WTC11 (cell line): ENCODE data around the gene RFX4. TPM values are rescaled to one million over a fixed set of nuclear protein-coding genes. Genes with fewer than 3 reads are reported as not detected.
A peak's percentile ranks its signal among the peaks of the same experiment; 100 is the strongest.

ENCODE experiments used
- ATAC-seq: fragments of 200-7000 bp; cut with Tn5 transposase; 2 replicates; pipeline ENCODE4 v1.10.0; 2021; ENCODE audit warnings: mild to moderate bottlenecking, moderate library complexity
- CTCF ChIA-PET: fragments of 300-600 bp; sonication (Branson Sonifier 250); formaldehyde crosslinking; loops from one replicate; lab custom pipeline; 2021; ENCODE audit warnings: antibody characterized with exemption; lab: Charles Lee
- POLR2A ChIA-PET: fragments of 350-600 bp; sonication (Branson Sonifier 250); formaldehyde crosslinking; loops from one replicate; lab custom pipeline; 2021; ENCODE audit warnings: antibody characterized with exemption; lab: Charles Lee
- DNase-seq: peaks from one replicate; pipeline ENCODE4 v3.0.0; 2021; ENCODE audit warnings: low spot score
- H3K27ac Mint-ChIP-seq: 2 replicates; pipeline ENCODE4 v1.8.0; 2021; ENCODE audit warnings: mixed read lengths
- H3K27me3 Mint-ChIP-seq: 2 replicates; pipeline ENCODE4 v1.8.0; 2021; ENCODE audit warnings: low read depth, mild to moderate bottlenecking, moderate library complexity, mixed read lengths
- H3K36me3 Mint-ChIP-seq: 2 replicates; pipeline ENCODE4 v1.8.0; 2021; ENCODE audit warnings: mixed read lengths
- H3K4me1 Mint-ChIP-seq: 2 replicates; pipeline ENCODE4 v1.8.0; 2022; ENCODE audit warnings: mixed read lengths
- H3K4me3 Mint-ChIP-seq: 2 replicates; pipeline ENCODE4 v1.8.0; 2021; ENCODE audit warnings: mild to moderate bottlenecking, moderate library complexity, mixed read lengths
- H3K9me3 Mint-ChIP-seq: 2 replicates; pipeline ENCODE4 v1.8.0; 2021; ENCODE audit warnings: mixed read lengths
- ATF6 ChIP-seq: sonication (generic); formaldehyde crosslinking; IDR thresholded peaks from 2 replicates; pipeline ENCODE4 v1.8.1; 2023; ENCODE audit warnings: mild to moderate bottlenecking, missing genetic modification reagents
- E2F5 ChIP-seq: sonication (generic); formaldehyde crosslinking; IDR thresholded peaks from 2 replicates; pipeline ENCODE4 v1.8.1; 2022; ENCODE audit warnings: mild to moderate bottlenecking, moderate library complexity, missing genetic modification reagents
- FOXJ3 ChIP-seq: sonication (generic); formaldehyde crosslinking; IDR thresholded peaks from 2 replicates; pipeline ENCODE4 v1.9.0; 2021; ENCODE audit warnings: missing genetic modification reagents, mild to moderate bottlenecking, borderline replicate concordance
- FOXK1 ChIP-seq: sonication (generic); formaldehyde crosslinking; IDR thresholded peaks from 2 replicates; pipeline ENCODE4 v1.8.0; 2022; ENCODE audit warnings: mild to moderate bottlenecking, moderate library complexity, missing genetic modification reagents
- FOXP4 ChIP-seq: sonication (generic); formaldehyde crosslinking; IDR thresholded peaks from 2 replicates; pipeline ENCODE4 v1.8.0; 2022; ENCODE audit warnings: mild to moderate bottlenecking, missing genetic modification reagents
- HMGA2 ChIP-seq: fragments of 250-450 bp; sonication (Bioruptor Pico); IDR thresholded peaks from 2 replicates; pipeline ENCODE4 v1.4.0; 2021; ENCODE audit warnings: mild to moderate bottlenecking, moderate library complexity
- HMGXB4 ChIP-seq: sonication (generic); formaldehyde crosslinking; IDR thresholded peaks from 2 replicates; pipeline ENCODE4 v1.8.1; 2023; ENCODE audit warnings: mild to moderate bottlenecking, moderate library complexity, missing genetic modification reagents
- JUN ChIP-seq: sonication (generic); formaldehyde crosslinking; IDR thresholded peaks from 2 replicates; pipeline ENCODE4 v1.8.0; 2023; ENCODE audit warnings: mild to moderate bottlenecking, missing genetic modification reagents
- KAT7 ChIP-seq: sonication (generic); formaldehyde crosslinking; IDR thresholded peaks from 2 replicates; pipeline ENCODE4 v1.8.1; 2023; ENCODE audit warnings: missing genetic modification reagents, mild to moderate bottlenecking, borderline replicate concordance
- OVOL2 ChIP-seq: fragments of 250-450 bp; sonication (Bioruptor Pico); IDR thresholded peaks from 2 replicates; pipeline ENCODE4 v1.9.0; 2021; ENCODE audit warnings: mild to moderate bottlenecking, borderline replicate concordance
- RORB ChIP-seq: fragments of 250-450 bp; sonication (Bioruptor Pico); IDR thresholded peaks from 2 replicates; pipeline ENCODE4 v1.9.0; 2021; ENCODE audit warnings: mild to moderate bottlenecking
- SP1 ChIP-seq: sonication (generic); formaldehyde crosslinking; conservative IDR thresholded peaks from 2 replicates; pipeline ENCODE4 v1.8.1; 2022; ENCODE audit warnings: missing genetic modification reagents
- TEAD4 ChIP-seq: sonication (generic); formaldehyde crosslinking; IDR thresholded peaks from 2 replicates; pipeline ENCODE4 v1.8.0; 2022; ENCODE audit warnings: mild to moderate bottlenecking, missing genetic modification reagents
- ZNF396 ChIP-seq: fragments of 250-450 bp; sonication (Bioruptor Pico); IDR thresholded peaks from 2 replicates; pipeline ENCODE4 v1.8.0; 2021; ENCODE audit warnings: mild to moderate bottlenecking, moderate library complexity, borderline replicate concordance
- ZNF416 ChIP-seq: fragments of 250-450 bp; sonication (Bioruptor Pico); IDR thresholded peaks from 2 replicates; pipeline ENCODE4 v1.9.0; 2021; ENCODE audit warnings: mild to moderate bottlenecking, inconsistent platforms
- ZNF512 ChIP-seq: sonication (generic); formaldehyde crosslinking; IDR thresholded peaks from 2 replicates; pipeline ENCODE4 v1.8.1; 2022; ENCODE audit warnings: missing genetic modification reagents, borderline replicate concordance
- ZSCAN18 ChIP-seq: fragments of 250-450 bp; sonication (Bioruptor Pico); IDR thresholded peaks from 2 replicates; pipeline ENCODE4 v2.1.2; 2022; ENCODE audit warnings: mild to moderate bottlenecking, moderate library complexity
- total RNA-seq: library from RNA; stranded (reverse); gene quantifications from 3 replicates; pipeline ENCODE4 v1.2.3, GENCODE V29; 2021

RFX4 gene
- total RNA-seq, 1 experiment from 2014 or later, result 0.26 TPM

- Mint-ChIP-seq H3K9me3 (peaks cover 22% of the 10 kb centered on the region), H3K27ac (no peak overlapping the region), H3K4me3 (no peak overlapping the region), H3K4me1 (peaks cover 20% of the 10 kb centered on the region), H3K27me3 (no peaks in the 10 kb centered on the region), H3K36me3 (peaks cover 18% of the 10 kb centered on the region)
- no peak for DNase-seq
- ATAC-seq, result no peak
- POLR2A ChIA-PET, result no interaction called here
- CTCF ChIA-PET, result no interaction called here
- TF ChIP-seq JUN (CRISPR knock-in tag), result no peak
- TF ChIP-seq HMGA2, result no peak
- TF ChIP-seq KAT7 (CRISPR knock-in tag), result no peak
- TF ChIP-seq ZNF396, result no peak
- TF ChIP-seq ZSCAN18 (CRISPR knock-in tag), result no peak
- no peak for TF ChIP-seq RORB (CRISPR knock-in tag)
- TF ChIP-seq FOXJ3, result no peak
- TF ChIP-seq ATF6, result no peak
Measured at GRCh38 chr12:106705971-106706370, 123.2 kb downstream of the RFX4 start.

GRCh38 chr12:106709068-106709511 lies 126.3 kb downstream of the RFX4 start:
- Mint-ChIP-seq H3K27me3 (no peaks in the 10 kb centered on the region), H3K27ac (no peak overlapping the region), H3K9me3 (no peaks in the 10 kb centered on the region), H3K4me1 (peaks cover 39% of the 10 kb centered on the region)
- POLR2A ChIA-PET, result interaction anchor here (0.6 kb wide), 1 partner anchor 33 kb away, joined by 3 read pairs; no protein-coding TSS in a partner anchor
- DNase-seq (peak; percentile 19), ATAC-seq (peak; percentile 55)
- no peak for TF ChIP-seq FOXK1 (CRISPR knock-in tag)
- no peak for TF ChIP-seq SP1 (CRISPR knock-in tag)
- no peak for TF ChIP-seq FOXP4 (CRISPR knock-in tag)
- TF ChIP-seq, all 79 proteins: peak for 0
- Mint-ChIP-seq H3K36me3 (no peaks in the 10 kb centered on the region), H3K4me3 (no peak overlapping the region)
- CTCF ChIA-PET, result interaction anchor here (0.9 to 2.2 kb wide), 5 partner anchors 8 to 210 kb away, joined by 3 to 11 read pairs (median 4); no protein-coding TSS in a partner anchor

- H3K36me3 Mint-ChIP-seq, result no peaks in the 10 kb centered on the region
- ATAC-seq (peak; percentile 67), DNase-seq (no peak)
- ChIA-PET POLR2A (no interaction called here), CTCF (interaction anchor here (0.6 to 2.2 kb wide), 6 partner anchors 15 to 330 kb away, joined by 3 to 11 read pairs (median 4); no protein-coding TSS in a partner anchor)
- H3K27ac Mint-ChIP-seq, result no peak overlapping the region
- no peaks in the 10 kb centered on the region for H3K9me3 Mint-ChIP-seq
- H3K4me1 Mint-ChIP-seq, result peaks cover 39% of the 10 kb centered on the region
- H3K4me3 Mint-ChIP-seq, result peak overlapping the region; percentile 13; the same call in 1 of the 2 replicates
- no peaks in the 10 kb centered on the region for H3K27me3 Mint-ChIP-seq
- TF ChIP-seq TEAD4, result no peak
- TF ChIP-seq KAT7 (CRISPR knock-in tag), result no peak
- TF ChIP-seq FOXP4 (CRISPR knock-in tag), result no peak
- no peak for TF ChIP-seq OVOL2 (CRISPR knock-in tag)
- TF ChIP-seq HMGXB4 (CRISPR knock-in tag), result no peak
- no peak for TF ChIP-seq ZNF416 (CRISPR knock-in tag)
- no peak for TF ChIP-seq HMGA2
- no peak for TF ChIP-seq E2F5 (CRISPR knock-in tag)
- no peak for TF ChIP-seq ZNF512 (CRISPR knock-in tag)
Measured at GRCh38 chr12:106710143-106710893, 127.5 kb downstream of the RFX4 start.
